ENCODE results near the gene MTMR11. TPM values are rescaled to one million over a fixed set of nuclear protein-coding genes. Genes with fewer than 3 reads are reported as not detected.

MTMR11 gene
- total and polyA plus RNA-seq, 10 of the 15 experiments (the other 5 are each of a cell fraction or from before 2014, with no cell fraction given) = 0.35 to 1.1 (median 0.73) TPM

DNA sequence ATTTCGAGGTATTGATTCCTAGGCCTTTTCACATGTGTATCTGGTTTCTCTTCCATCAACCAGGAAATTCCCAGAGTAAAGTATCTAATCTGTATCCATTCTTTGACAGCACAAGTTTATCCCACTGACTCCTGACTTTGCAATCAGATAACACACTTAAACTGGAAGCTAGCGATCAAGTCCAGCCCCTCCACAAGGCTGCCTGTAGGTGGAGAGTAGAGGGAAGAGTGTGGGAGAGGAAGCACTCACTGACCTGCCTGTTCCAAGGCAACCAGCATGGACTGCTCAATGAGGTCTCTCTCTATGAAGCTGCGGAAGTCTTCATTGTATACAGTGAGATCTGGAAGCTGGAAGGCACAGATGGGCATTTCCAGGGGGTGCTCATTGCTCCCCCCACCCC is 30.4 kb upstream of the MTMR11 start:
- POLR2A ChIA-PET = interaction anchor here (0.9 to 1.0 kb wide), 2 partner anchors 15 to 217 kb away, joined by 3 to 4 read pairs; no protein-coding TSS in a partner anchor
- H3K9me3 ChIP-seq (replicated peaks; ENCODE audit: control insufficient read depth, insufficient read depth, low read length) = no peaks in the 10 kb centered on the region
- in situ Hi-C loops (cut with MboI) = no loop called here
- no peaks in the 10 kb centered on the region for H4K20me1 ChIP-seq (ENCODE audit: control insufficient read depth, insufficient read depth)
- CTCF ChIA-PET = interaction anchor here (0.5 to 1.4 kb wide), 3 partner anchors 8 to 83 kb away, joined by 3 read pairs; no protein-coding TSS in a partner anchor
- DNase-seq (ENCODE audit: low read depth, low spot score) (no peak), ATAC-seq (no peak), FAIRE-seq (no peak)
- H3K4me3 ChIP-seq = no peak overlapping the region
- intact Hi-C loops (cut with micrococcal nuclease; ENCODE audit: unreplicated experiment) = no loop called here
- SMC1A ChIA-PET (ENCODE audit: uncharacterized antibody, unreplicated experiment) = interaction anchor here (1.2 kb wide), 1 partner anchor 84 kb away, joined by 8 read pairs; no protein-coding TSS in a partner anchor
- no peak overlapping the region for H3K27ac ChIP-seq (ENCODE audit: control insufficient read depth, insufficient read depth)
- no peak overlapping the region for H3K4me2 ChIP-seq (ENCODE audit: control insufficient read depth, insufficient read depth)
- H2AFZ ChIP-seq (ENCODE audit: control insufficient read depth, low read depth, low read length) = no peak overlapping the region
- RAD21 ChIA-PET (ENCODE audit: unreplicated experiment) = no interaction called here
- H3K4me1 ChIP-seq (ENCODE audit: control insufficient read depth, insufficient read depth, low read length) = peaks cover 4% of the 10 kb centered on the region
- no peaks in the 10 kb centered on the region for H3K79me2 ChIP-seq (ENCODE audit: control insufficient read depth, insufficient read depth, low read length)
- no TSS peak for BruUV-seq (replicated peaks)
- TF ChIP-seq POLR2AphosphoS2 (IDR thresholded peaks at IDR 0.05; ENCODE audit: low read depth, low read length) = no peak
- TF ChIP-seq, protein P1, sequence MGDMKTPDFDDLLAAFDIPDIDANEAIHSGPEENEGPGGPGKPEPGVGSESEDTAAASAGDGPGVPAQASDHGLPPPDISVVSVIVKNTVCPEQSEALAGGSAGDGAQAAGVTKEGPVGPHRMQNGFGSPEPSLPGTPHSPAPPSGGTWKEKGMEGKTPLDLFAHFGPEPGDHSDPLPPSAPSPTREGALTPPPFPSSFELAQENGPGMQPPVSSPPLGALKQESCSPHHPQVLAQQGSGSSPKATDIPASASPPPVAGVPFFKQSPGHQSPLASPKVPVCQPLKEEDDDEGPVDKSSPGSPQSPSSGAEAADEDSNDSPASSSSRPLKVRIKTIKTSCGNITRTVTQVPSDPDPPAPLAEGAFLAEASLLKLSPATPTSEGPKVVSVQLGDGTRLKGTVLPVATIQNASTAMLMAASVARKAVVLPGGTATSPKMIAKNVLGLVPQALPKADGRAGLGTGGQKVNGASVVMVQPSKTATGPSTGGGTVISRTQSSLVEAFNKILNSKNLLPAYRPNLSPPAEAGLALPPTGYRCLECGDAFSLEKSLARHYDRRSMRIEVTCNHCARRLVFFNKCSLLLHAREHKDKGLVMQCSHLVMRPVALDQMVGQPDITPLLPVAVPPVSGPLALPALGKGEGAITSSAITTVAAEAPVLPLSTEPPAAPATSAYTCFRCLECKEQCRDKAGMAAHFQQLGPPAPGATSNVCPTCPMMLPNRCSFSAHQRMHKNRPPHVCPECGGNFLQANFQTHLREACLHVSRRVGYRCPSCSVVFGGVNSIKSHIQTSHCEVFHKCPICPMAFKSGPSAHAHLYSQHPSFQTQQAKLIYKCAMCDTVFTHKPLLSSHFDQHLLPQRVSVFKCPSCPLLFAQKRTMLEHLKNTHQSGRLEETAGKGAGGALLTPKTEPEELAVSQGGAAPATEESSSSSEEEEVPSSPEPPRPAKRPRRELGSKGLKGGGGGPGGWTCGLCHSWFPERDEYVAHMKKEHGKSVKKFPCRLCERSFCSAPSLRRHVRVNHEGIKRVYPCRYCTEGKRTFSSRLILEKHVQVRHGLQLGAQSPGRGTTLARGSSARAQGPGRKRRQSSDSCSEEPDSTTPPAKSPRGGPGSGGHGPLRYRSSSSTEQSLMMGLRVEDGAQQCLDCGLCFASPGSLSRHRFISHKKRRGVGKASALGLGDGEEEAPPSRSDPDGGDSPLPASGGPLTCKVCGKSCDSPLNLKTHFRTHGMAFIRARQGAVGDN (IDR thresholded peaks at IDR 0.05) = no peak
- no peak for TF ChIP-seq YY1 (IDR thresholded peaks at IDR 0.05; ENCODE audit: low read depth, low read length)
- TF ChIP-seq CEBPB (IDR thresholded peaks at IDR 0.05; ENCODE audit: borderline replicate concordance in 1 of 2, low read depth in 2 of 2, low read length in 2 of 2) = no peak
- TF ChIP-seq KAT2A (conservative IDR thresholded peaks at IDR 0.05; ENCODE audit: control insufficient read depth, low read depth, low read length) = no peak
- TF ChIP-seq MXI1 (IDR thresholded peaks at IDR 0.05; ENCODE audit: low read depth, low read length) = no peak
- TF ChIP-seq PML (IDR thresholded peaks at IDR 0.05; ENCODE audit: low read length) = no peak
- no peak for TF ChIP-seq RFX5 (IDR thresholded peaks at IDR 0.05; ENCODE audit: low read depth, low read length)
- TF ChIP-seq, protein P2, sequence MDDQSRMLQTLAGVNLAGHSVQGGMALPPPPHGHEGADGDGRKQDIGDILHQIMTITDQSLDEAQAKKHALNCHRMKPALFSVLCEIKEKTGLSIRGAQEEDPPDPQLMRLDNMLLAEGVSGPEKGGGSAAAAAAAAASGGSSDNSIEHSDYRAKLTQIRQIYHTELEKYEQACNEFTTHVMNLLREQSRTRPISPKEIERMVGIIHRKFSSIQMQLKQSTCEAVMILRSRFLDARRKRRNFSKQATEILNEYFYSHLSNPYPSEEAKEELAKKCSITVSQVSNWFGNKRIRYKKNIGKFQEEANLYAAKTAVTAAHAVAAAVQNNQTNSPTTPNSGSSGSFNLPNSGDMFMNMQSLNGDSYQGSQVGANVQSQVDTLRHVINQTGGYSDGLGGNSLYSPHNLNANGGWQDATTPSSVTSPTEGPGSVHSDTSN (IDR thresholded peaks at IDR 0.05; ENCODE audit: insufficient replicate concordance, low read depth, low read length) = no peak
- no peak for TF ChIP-seq SUPT20H (IDR thresholded peaks at IDR 0.05; ENCODE audit: borderline replicate concordance, control insufficient read depth, low read depth, low read length)
- TF ChIP-seq HDAC2 (IDR thresholded peaks at IDR 0.05) = no peak
- TF ChIP-seq GABPA (IDR thresholded peaks at IDR 0.05; ENCODE audit: low read depth) = no peak
- H3K9ac ChIP-seq (ENCODE audit: control insufficient read depth, insufficient read depth, low read length) = no peak overlapping the region
- peaks cover 8 to 21% of the 10 kb centered on the region in 2 experiments for H3K36me3 ChIP-seq (ENCODE audit: control insufficient read depth in 2 of 2, insufficient read depth in 2 of 2, low read length in 1 of 2)
- H3K27me3 ChIP-seq (replicated peaks in 1 of 2; ENCODE audit: control insufficient read depth in 2 of 2, insufficient read depth in 2 of 2, low read length in 1 of 2) = no peaks in the 10 kb centered on the region
- WGBS (ENCODE audit: insufficient coverage, insufficient replicate concordance, low lambda C conversion rate, missing lambda C conversion rate) = 98% methylated on average over 3 of the region's 3 CpGs

Data from GM12878 (cell line).